ENCODE results near the gene POU6F2.

POU6F2 gene

GRCh38 chr7:39221901-39222300, 244.2 kb downstream of the POU6F2 start:
- H3K9me3 ChIP-seq (ENCODE audit: control insufficient read depth, insufficient read depth, low read depth, low read length), result no peaks in the 10 kb centered on the region
- H3K36me3 ChIP-seq (ENCODE audit: control insufficient read depth in 2 of 2, insufficient read depth in 1 of 2, low read length in 2 of 2), result no peaks in the 10 kb centered on the region
- H3K27ac ChIP-seq (ENCODE audit: extremely low read depth, low read depth, low read length), result no peak overlapping the region
- CTCF ChIA-PET, result no interaction called here
- POLR2A ChIA-PET, result no interaction called here
- H3K4me1 ChIP-seq (ENCODE audit: control insufficient read depth, insufficient read depth, low read length), result no peaks in the 10 kb centered on the region
- H3K4me3 ChIP-seq (ENCODE audit: low read depth, low read length), result no peak overlapping the region
- TF ChIP-seq ZNF843 (tag by site-specific recombination; IDR thresholded peaks at IDR 0.05), result no peak
- no peak for TF ChIP-seq ZNF416 (tag by site-specific recombination; IDR thresholded peaks at IDR 0.05)
- TF ChIP-seq ZNF610 (tag by site-specific recombination; IDR thresholded peaks at IDR 0.05; ENCODE audit: borderline replicate concordance), result no peak
- TF ChIP-seq ZNF311 (tag by site-specific recombination; IDR thresholded peaks at IDR 0.05; ENCODE audit: borderline replicate concordance), result no peak
- TF ChIP-seq ZNF777 (tag by site-specific recombination; IDR thresholded peaks at IDR 0.05; ENCODE audit: borderline replicate concordance), result no peak
- TF ChIP-seq ZBTB21 (tag by site-specific recombination; IDR thresholded peaks at IDR 0.05), result no peak
- no peak for TF ChIP-seq ZNF426 (tag by site-specific recombination; IDR thresholded peaks at IDR 0.05)
- TF ChIP-seq RBAK (tag by site-specific recombination; IDR thresholded peaks at IDR 0.05), result no peak
- TF ChIP-seq, protein P1, sequence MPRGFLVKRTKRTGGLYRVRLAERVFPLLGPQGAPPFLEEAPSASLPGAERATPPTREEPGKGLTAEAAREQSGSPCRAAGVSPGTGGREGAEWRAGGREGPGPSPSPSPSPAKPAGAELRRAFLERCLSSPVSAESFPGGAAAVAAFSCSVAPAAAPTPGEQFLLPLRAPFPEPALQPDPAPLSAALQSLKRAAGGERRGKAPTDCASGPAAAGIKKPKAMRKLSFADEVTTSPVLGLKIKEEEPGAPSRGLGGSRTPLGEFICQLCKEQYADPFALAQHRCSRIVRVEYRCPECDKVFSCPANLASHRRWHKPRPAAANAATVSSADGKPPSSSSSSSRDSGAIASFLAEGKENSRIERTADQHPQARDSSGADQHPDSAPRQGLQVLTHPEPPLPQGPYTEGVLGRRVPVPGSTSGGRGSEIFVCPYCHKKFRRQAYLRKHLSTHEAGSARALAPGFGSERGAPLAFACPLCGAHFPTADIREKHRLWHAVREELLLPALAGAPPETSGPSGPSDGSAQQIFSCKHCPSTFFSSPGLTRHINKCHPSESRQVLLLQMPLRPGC (tag by site-specific recombination; IDR thresholded peaks at IDR 0.05), result no peak

- Histone ChIP-seq H3K4me1 (ENCODE audit: control insufficient read depth, insufficient read depth, low read length) (no peaks in the 10 kb centered on the region), H3K4me3 (ENCODE audit: low read depth, low read length) (no peak overlapping the region), H3K36me3 (ENCODE audit: control insufficient read depth in 2 of 2, insufficient read depth in 1 of 2, low read length in 2 of 2) (no peaks in the 10 kb centered on the region), H3K9me3 (ENCODE audit: control insufficient read depth, insufficient read depth, low read depth, low read length) (no peaks in the 10 kb centered on the region), H3K27ac (ENCODE audit: extremely low read depth, low read depth, low read length) (no peak overlapping the region)
- TF ChIP-seq EGR2 (tag by site-specific recombination; IDR thresholded peaks at IDR 0.05; ENCODE audit: low read depth), result no peak
- TF ChIP-seq, protein P2, sequence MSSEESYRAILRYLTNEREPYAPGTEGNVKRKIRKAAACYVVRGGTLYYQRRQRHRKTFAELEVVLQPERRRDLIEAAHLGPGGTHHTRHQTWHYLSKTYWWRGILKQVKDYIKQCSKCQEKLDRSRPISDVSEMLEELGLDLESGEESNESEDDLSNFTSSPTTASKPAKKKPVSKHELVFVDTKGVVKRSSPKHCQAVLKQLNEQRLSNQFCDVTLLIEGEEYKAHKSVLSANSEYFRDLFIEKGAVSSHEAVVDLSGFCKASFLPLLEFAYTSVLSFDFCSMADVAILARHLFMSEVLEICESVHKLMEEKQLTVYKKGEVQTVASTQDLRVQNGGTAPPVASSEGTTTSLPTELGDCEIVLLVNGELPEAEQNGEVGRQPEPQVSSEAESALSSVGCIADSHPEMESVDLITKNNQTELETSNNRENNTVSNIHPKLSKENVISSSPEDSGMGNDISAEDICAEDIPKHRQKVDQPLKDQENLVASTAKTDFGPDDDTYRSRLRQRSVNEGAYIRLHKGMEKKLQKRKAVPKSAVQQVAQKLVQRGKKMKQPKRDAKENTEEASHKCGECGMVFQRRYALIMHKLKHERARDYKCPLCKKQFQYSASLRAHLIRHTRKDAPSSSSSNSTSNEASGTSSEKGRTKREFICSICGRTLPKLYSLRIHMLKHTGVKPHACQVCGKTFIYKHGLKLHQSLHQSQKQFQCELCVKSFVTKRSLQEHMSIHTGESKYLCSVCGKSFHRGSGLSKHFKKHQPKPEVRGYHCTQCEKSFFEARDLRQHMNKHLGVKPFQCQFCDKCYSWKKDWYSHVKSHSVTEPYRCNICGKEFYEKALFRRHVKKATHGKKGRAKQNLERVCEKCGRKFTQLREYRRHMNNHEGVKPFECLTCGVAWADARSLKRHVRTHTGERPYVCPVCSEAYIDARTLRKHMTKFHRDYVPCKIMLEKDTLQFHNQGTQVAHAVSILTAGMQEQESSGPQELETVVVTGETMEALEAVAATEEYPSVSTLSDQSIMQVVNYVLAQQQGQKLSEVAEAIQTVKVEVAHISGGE (tag by site-specific recombination; conservative IDR thresholded peaks at IDR 0.05; ENCODE audit: low read depth), result no peak
- TF ChIP-seq, protein P3, sequence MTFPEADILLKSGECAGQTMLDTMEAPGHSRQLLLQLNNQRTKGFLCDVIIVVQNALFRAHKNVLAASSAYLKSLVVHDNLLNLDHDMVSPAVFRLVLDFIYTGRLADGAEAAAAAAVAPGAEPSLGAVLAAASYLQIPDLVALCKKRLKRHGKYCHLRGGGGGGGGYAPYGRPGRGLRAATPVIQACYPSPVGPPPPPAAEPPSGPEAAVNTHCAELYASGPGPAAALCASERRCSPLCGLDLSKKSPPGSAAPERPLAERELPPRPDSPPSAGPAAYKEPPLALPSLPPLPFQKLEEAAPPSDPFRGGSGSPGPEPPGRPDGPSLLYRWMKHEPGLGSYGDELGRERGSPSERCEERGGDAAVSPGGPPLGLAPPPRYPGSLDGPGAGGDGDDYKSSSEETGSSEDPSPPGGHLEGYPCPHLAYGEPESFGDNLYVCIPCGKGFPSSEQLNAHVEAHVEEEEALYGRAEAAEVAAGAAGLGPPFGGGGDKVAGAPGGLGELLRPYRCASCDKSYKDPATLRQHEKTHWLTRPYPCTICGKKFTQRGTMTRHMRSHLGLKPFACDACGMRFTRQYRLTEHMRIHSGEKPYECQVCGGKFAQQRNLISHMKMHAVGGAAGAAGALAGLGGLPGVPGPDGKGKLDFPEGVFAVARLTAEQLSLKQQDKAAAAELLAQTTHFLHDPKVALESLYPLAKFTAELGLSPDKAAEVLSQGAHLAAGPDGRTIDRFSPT (tag by site-specific recombination; IDR thresholded peaks at IDR 0.05), result no peak
- TF ChIP-seq ZNF670 (tag by site-specific recombination; IDR thresholded peaks at IDR 0.05; ENCODE audit: low read depth), result no peak
- TF ChIP-seq ZNF366 (tag by site-specific recombination; conservative IDR thresholded peaks at IDR 0.05), result no peak
- no peak for TF ChIP-seq GLIS2 (tag by site-specific recombination; IDR thresholded peaks at IDR 0.05)
- no peak for TF ChIP-seq BCL11A (tag by site-specific recombination; IDR thresholded peaks at IDR 0.05; ENCODE audit: low read depth)
- TF ChIP-seq AEBP2 (tag by site-specific recombination; IDR thresholded peaks at IDR 0.05; ENCODE audit: borderline replicate concordance), result no peak
- no peak for TF ChIP-seq ZNF354C (tag by site-specific recombination; IDR thresholded peaks at IDR 0.05; ENCODE audit: borderline replicate concordance, low read depth)
- no peak for TF ChIP-seq ZNF791 (tag by site-specific recombination; IDR thresholded peaks at IDR 0.05)
- no peak for TF ChIP-seq GFI1B (tag by site-specific recombination; IDR thresholded peaks at IDR 0.05)
- TF ChIP-seq TRIM28 (IDR thresholded peaks at IDR 0.05; ENCODE audit: borderline replicate concordance, low read length), result no peak
- TF ChIP-seq ZNF132 (tag by site-specific recombination; IDR thresholded peaks at IDR 0.05; ENCODE audit: borderline replicate concordance), result no peak
- TF ChIP-seq ZBTB7A (tag by site-specific recombination; IDR thresholded peaks at IDR 0.05; ENCODE audit: low read depth), result no peak
- TF ChIP-seq ZNF510 (tag by site-specific recombination; IDR thresholded peaks at IDR 0.05; ENCODE audit: insufficient replicate concordance), result no peak
- TF ChIP-seq ZNF221 (tag by site-specific recombination; IDR thresholded peaks at IDR 0.05; ENCODE audit: borderline replicate concordance), result no peak
- TF ChIP-seq, protein P4, sequence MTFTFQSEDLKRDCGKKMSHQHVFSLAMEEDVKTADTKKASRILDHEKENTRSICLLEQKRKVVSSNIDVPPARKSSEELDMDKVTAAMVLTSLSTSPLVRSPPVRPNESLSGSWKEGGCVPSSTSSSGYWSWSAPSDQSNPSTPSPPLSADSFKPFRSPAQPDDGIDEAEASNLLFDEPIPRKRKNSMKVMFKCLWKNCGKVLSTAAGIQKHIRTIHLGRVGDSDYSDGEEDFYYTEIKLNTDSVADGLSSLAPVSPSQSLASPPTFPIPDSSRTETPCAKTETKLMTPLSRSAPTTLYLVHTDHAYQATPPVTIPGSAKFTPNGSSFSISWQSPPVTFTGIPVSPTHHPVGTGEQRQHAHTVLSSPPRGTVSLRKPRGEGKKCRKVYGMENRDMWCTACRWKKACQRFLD (tag by site-specific recombination; IDR thresholded peaks at IDR 0.05), result no peak
- CTCF ChIA-PET, result interaction anchor here (0.7 to 0.9 kb wide), 2 partner anchors 10 to 331 kb away, joined by 3 read pairs; no protein-coding TSS in a partner anchor
- POLR2A ChIA-PET, result no interaction called here
These were observed 251.2 kb downstream of the POU6F2 start for GRCh38 chr7:39228946-39229345.

Measured in HEK293 (cell line).